Stimulated activated CD4-positive, alpha-beta T cell treated with anti-CD3 and anti-CD28 coated beads, Interleukin-15, amount 100 ng/mL, for 1 hour (primary cell): ENCODE measurements around the gene BLMH.

Experiments
- DNase-seq, 2 donors: peaks; one replicate each; pipeline ENCODE4 v3.0.0-alpha.2; 2020; ENCODE audit warnings: low read depth in 1 of 2, low spot score in 1 of 2

BLMH gene

GRCh38 chr17:30253312-30253711 is 38.4 kb downstream of the BLMH start:
- no peak for DNase-seq

GRCh38 chr17:30251931-30252330 is 39.8 kb downstream of the BLMH start:
- no peak for DNase-seq

GRCh38 chr17:30249460-30249859 is 42.3 kb downstream of the BLMH start:
- no peak for DNase-seq

GRCh38 chr17:30248786-30249185 is 43.0 kb downstream of the BLMH start:
- no peak for DNase-seq

GRCh38 chr17:30246460-30246859 is 45.3 kb downstream of the BLMH start:
- DNase-seq, result no peak

- DNase-seq, result no peak
Measured at GRCh38 chr17:30244853-30245385, 46.8 kb downstream of the BLMH start.

GRCh38 chr17:30243568-30243967 is 48.2 kb downstream of the BLMH start:
- DNase-seq, result no peak

- no peak for DNase-seq
Measured at GRCh38 chr17:30243002-30243401, 48.7 kb downstream of the BLMH start.

GRCh38 chr17:30241051-30241450 is 50.7 kb downstream of the BLMH start:
- no peak for DNase-seq

GRCh38 chr17:30240177-30240576 is 51.6 kb downstream of the BLMH start:
- DNase-seq, result no peak

- no peak for DNase-seq
Measured at GRCh38 chr17:30239089-30239462, 52.7 kb downstream of the BLMH start.

GRCh38 chr17:30238387-30239088 is 53.2 kb downstream of the BLMH start:
- no peak for DNase-seq

- no peak for DNase-seq
Measured at GRCh38 chr17:30238003-30238344, 53.8 kb downstream of the BLMH start.

- DNase-seq, result no peak
Measured at GRCh38 chr17:30237296-30238002, 54.3 kb downstream of the BLMH start.

- DNase-seq, result no peak
Measured at GRCh38 chr17:30236766-30237165, 55.0 kb downstream of the BLMH start.

GRCh38 chr17:30236297-30236624 is 55.5 kb downstream of the BLMH start:
- DNase-seq, result no peak

- DNase-seq, result no peak
Measured at GRCh38 chr17:30235386-30236296, 56.1 kb downstream of the BLMH start, which contains the start of gene SLC6A4. Gene SLC6A4 (minus strand): TSS chr17:30235697. CDS start chr17:30221958, 13,739 bp downstream.

GRCh38 chr17:30234964-30235363 is 56.8 kb downstream of the BLMH start:
- no peak for DNase-seq

GRCh38 chr17:30234296-30234695 is 57.4 kb downstream of the BLMH start:
- no peak for DNase-seq

- no peak for DNase-seq
Measured at GRCh38 chr17:30232824-30233427, 58.8 kb downstream of the BLMH start.
